GM18498 (cell line): ENCODE measurements around the gene NXF1.
A peak's percentile ranks its signal among the peaks of the same experiment; 100 is the strongest.
"Not testable (repeated sequence)": the region's sequence is repeated elsewhere in the genome, so short reads cannot be mapped to it uniquely, and the experiment has no call there.

Experiments used
- ATAC-seq: cut with Tn5 transposase; IDR thresholded peaks from one replicate; pipeline ENCODE4 v1.9.1; 2021; ENCODE audit warnings: mild to moderate bottlenecking, moderate library complexity; ENCODE audit not compliant: unreplicated experiment

The NXF1 gene

GRCh38 chr11:62832336-62833234 is 27.3 kb upstream of the NXF1 start, which contains the start of gene TEX54:
Gene TEX54 (minus strand): TSS chr11:62832841.
- no peak for ATAC-seq

- peak; percentile 87 for ATAC-seq
Observed at GRCh38 chr11:62831520-62832335, 26.5 kb upstream of the NXF1 start, which contains the start of gene STX5. Gene STX5 (minus strand): TSS chr11:62832051. CDS start chr11:62831243, 808 bp downstream.

- ATAC-seq: no peak
Observed at GRCh38 chr11:62830904-62831519, 25.8 kb upstream of the NXF1 start.

DNA sequence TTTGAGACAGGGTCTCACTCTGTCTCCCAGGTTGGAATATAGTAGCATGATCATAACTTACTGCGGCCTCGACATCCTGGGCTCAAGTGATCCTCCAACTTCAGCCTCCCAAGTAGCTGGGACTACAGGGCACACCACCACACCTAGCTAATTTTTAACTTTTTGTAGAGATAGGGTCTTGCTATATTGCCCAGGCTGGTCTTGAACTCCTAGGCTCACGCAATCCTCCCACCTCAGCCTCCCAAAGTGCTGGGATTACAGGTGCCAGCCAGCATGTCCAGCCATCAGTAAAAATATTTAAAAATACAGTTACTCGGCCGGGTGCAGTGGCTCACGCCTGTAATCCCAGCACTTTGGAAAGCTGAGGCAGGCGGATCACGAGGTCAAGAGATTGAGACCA is 22.9 kb upstream of the NXF1 start:
- not testable (repeated sequence) for ATAC-seq

- ATAC-seq: no peak
Observed at GRCh38 chr11:62823677-62824076, 18.4 kb upstream of the NXF1 start.

- ATAC-seq: no peak
Observed at GRCh38 chr11:62817129-62817528, 11.9 kb upstream of the NXF1 start.

DNA sequence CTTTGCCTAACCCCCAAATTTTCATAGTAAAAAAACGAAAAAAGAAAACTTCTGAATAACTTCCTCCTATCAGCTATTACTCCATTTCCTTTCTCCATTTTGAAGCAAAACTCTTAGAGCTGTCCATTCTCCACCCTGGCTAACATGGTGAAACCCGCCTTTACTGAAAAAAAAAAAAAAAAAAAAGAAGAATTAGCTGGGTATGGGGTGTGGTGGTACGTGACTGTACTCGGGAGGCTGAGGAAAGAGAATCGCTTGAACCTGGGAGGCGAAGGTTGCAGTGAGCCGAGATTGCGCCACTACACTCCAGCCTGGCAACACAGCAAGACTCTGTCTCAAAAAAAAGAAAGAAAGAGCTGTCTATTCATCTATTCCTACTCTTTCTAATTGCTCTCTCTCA is 11.3 kb upstream of the NXF1 start:
- no peak for ATAC-seq

- ATAC-seq: no peak
Observed at GRCh38 chr11:62811659-62812058, 6.4 kb upstream of the NXF1 start.

DNA sequence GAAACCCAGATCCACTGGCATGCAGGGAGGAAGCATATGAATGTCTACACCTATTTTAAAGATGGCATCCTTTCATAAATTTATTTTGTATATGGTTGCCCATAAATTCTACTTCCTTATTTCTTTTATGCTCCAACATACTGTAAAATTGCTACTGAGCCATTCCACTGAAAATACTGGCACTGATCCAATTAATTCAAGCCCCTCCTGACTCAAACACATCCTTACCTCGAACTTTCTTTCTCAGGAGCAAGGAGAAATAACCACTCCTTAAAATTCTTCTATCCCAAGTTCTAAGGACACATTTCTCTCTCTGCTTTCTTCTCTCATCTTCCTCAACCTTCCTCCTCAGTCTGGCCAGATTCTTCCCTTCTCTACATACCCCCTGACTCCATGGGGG is 5.5 kb upstream of the NXF1 start:
- ATAC-seq: no peak

GRCh38 chr11:62806611-62807121 is 1.4 kb upstream of the NXF1 start:
- ATAC-seq: no peak

DNA sequence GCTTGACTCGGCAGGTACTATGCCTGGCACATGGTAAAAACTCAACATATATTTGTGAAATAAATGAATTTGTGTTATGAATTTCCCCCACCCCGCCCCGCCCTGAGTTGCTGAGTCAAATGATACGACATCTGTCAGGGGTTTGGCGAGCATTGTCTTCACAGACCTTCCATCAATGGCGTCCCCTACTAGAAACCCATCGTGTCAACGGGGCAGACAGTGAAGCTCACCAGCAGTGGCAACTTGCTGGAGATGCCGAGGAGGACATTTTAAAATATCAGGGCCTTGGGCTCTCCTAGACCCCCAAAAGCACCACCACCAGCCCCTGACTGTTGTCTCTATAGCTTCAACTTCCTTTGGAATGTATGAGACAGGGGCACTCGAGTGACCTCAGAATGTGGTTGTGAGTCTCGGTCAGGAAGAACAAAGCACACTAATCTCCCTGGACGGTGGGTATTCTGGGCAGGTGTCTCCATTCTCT is 761 bp upstream of the NXF1 start:
- no peak for ATAC-seq

DNA sequence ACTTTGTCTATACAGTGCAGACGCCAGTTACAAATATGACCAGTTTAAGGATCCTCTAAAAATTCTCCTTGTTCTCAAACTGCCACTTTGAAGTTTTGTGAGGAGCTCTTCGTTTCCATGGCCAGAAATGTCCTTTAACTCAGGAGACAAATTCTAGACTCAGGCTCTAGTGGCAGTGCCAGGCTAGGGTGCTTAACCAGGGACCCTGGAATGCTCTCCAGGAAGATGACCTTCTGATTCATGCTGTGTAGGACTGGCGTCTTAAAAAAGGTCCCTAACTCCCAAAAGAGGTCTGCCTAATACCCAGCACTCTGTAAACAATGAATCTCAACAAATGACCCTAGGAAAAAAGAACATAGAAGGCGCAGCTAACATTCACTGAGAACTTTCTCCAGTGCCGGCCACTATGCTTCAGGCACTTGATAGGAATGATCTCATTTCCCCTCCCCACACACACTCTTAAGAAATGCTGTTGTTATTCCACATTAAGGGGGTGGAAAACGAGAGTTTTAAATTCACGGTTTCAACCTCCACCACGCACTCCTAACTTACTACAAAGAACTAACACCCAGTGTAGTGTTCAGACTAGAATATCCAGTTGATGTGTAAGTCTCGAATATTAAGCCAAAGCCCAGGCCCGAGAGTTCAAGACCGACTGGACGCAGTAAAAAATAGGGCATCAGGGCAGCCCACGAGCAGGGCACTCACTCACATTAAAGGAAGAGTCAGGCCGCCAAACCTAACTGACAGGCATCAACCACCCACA is 747 bp downstream of the NXF1 start:
- peak; percentile 6 for ATAC-seq

- no peak for ATAC-seq
Observed at GRCh38 chr11:62801071-62801470, 4.2 kb downstream of the NXF1 start.

GRCh38 chr11:62799486-62799885 is 5.8 kb downstream of the NXF1 start:
- ATAC-seq: no peak

- no peak for ATAC-seq
Observed at GRCh38 chr11:62796281-62796680, 9.0 kb downstream of the NXF1 start.

DNA sequence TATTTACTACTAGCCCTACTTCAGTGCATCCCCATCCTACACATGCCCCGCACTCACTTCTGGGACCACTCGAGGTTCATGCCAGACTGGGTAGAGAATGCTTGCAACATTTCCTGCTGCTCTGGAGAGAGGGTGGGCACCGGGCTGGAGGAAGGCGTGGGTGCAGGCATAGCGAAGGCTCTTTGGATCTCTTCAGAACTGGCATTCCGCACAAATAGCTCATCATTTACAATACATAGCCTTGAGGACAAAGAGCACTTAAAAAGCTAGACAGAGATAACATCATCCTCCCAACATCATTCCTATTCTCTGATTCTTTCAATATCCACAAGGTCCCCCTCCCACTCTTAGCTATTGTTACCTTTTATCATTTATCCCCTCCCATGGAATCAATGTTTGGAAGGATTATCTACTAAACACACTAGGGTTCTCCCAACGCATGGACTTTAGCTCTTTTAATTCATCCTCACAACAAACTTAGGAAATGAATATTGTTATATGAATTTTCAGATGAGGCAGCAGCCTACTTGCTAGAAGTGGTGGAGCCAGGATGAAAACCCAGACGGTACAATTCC is 11.0 kb downstream of the NXF1 start:
- no peak for ATAC-seq

- ATAC-seq: no peak
Observed at GRCh38 chr11:62792202-62792575, 13.1 kb downstream of the NXF1 start.

- ATAC-seq: peak; percentile 75
Observed at GRCh38 chr11:62791501-62792201, 13.6 kb downstream of the NXF1 start, which contains the start of gene TMEM223. Gene TMEM223 (minus strand): TSS chr11:62792006. CDS start chr11:62791994, 12 bp downstream.

DNA sequence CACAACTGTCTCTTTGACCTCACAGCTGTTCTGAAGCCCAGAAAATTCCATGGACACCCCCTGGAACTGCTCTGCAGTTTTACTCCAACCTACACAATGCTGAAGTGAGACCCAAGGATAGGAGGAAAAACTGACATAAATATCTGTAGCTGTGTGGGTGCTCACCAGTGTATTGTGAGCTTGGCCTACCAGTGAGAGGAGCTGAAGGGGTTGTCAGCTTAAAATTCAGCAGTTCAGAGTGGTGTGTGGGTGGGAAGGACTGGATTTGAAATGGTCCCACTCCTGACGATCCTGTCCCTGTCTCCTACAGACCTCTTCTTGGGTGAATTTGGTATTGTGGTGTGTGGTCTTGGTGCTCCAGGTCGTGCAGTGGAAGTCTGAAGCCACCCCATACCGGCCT is 15.7 kb downstream of the NXF1 start:
- ATAC-seq: no peak
